COLO668 (cell line): ENCODE measurements around the gene U2AF2.

Source experiments
- DNase-seq: peaks from one replicate; lab custom pipeline; 2025; ENCODE audit not compliant: unreplicated experiment; lab: John Stamatoyannopoulos, UW

U2AF2 gene

GRCh38 chr19:55654868-55655647 lies at the start of gene U2AF2:
TSS of gene U2AF2 (plus strand) at chr19:55655035. CDS start at chr19:55655105, 70 bp downstream.
- DNase-seq, result peak; percentile 93

- DNase-seq, result peak; percentile 98
Measured at GRCh38 chr19:55605207-55605636, 49.6 kb upstream of the U2AF2 start.

GRCh38 chr19:55605637-55606470 lies 49.0 kb upstream of the U2AF2 start, which contains the start of gene ZNF865:
TSS of gene ZNF865 (plus strand) at chr19:55605647. CDS start at chr19:55613619, 7,972 bp downstream.
- peak; percentile 75 for DNase-seq

- no peak for DNase-seq
Measured at GRCh38 chr19:55606471-55606787, 48.4 kb upstream of the U2AF2 start.

GRCh38 chr19:55606817-55607216 lies 48.0 kb upstream of the U2AF2 start:
- no peak for DNase-seq

- DNase-seq, result no peak
Measured at GRCh38 chr19:55609326-55609725, 45.5 kb upstream of the U2AF2 start.

- DNase-seq, result no peak
Measured at GRCh38 chr19:55611300-55611982, 43.4 kb upstream of the U2AF2 start.

GRCh38 chr19:55611983-55612645 lies 42.7 kb upstream of the U2AF2 start:
- DNase-seq, result no peak

GRCh38 chr19:55613396-55613795 lies 41.4 kb upstream of the U2AF2 start:
- no peak for DNase-seq

- no peak for DNase-seq
Measured at GRCh38 chr19:55613930-55614710, 40.7 kb upstream of the U2AF2 start.

GRCh38 chr19:55614711-55615542 lies 39.9 kb upstream of the U2AF2 start:
- no peak for DNase-seq

GRCh38 chr19:55615543-55616394 lies 39.1 kb upstream of the U2AF2 start:
- DNase-seq, result no peak

- no peak for DNase-seq
Measured at GRCh38 chr19:55616395-55616875, 38.4 kb upstream of the U2AF2 start.

GRCh38 chr19:55617426-55617825 lies 37.4 kb upstream of the U2AF2 start:
- DNase-seq, result no peak

- DNase-seq, result no peak
Measured at GRCh38 chr19:55618426-55618825, 36.4 kb upstream of the U2AF2 start.

GRCh38 chr19:55619286-55619685 lies 35.5 kb upstream of the U2AF2 start:
- DNase-seq, result no peak

- DNase-seq, result no peak
Measured at GRCh38 chr19:55620410-55621204, 34.2 kb upstream of the U2AF2 start.
